Cortex of kidney (tissue), 1 donor: ENCODE data around the gene MRM1.
A peak's percentile ranks its signal among the peaks of the same experiment; 100 is the strongest.

Experiments
- DNase-seq: peaks from one replicate; lab custom pipeline; 2025; lab: John Stamatoyannopoulos, UW

MRM1 gene, protein sequence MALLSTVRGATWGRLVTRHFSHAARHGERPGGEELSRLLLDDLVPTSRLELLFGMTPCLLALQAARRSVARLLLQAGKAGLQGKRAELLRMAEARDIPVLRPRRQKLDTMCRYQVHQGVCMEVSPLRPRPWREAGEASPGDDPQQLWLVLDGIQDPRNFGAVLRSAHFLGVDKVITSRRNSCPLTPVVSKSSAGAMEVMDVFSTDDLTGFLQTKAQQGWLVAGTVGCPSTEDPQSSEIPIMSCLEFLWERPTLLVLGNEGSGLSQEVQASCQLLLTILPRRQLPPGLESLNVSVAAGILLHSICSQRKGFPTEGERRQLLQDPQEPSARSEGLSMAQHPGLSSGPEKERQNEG

DNA sequence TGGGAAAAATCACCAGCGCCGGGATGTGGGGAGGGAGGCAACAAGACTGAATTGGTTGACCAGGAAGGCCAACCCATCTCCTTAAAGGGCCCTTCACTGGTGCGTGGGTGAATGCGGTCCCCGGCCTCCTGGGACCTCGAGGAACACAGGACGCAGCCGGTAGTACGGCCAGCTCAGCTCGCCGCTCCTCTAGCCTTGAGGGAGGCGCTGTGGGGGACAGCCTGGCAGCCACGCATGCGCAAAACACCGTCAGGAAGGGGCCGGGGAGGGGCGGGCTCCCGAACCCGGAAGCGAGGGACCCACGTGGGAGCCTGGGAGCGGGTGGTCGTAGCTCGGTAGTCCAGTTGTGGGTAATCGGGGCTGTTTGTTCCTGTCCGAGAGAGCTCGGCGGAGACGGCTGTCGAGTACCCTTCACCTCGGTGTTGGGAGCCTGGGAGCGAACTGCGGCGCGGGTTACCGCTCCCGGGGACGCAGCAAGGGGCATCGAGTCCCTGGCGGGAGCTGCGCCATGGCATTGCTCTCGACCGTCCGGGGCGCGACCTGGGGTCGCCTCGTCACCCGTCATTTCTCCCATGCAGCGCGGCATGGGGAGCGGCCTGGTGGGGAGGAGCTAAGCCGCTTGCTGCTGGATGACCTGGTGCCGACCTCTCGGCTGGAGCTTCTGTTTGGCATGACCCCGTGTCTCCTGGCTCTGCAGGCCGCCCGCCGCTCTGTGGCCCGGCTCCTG lies at the start of gene MRM1:
Gene MRM1, plus strand, starts transcription at position 281 of the 727 bp plus-strand sequence. Its CDS starts 228 bp downstream, at position 509.
- no peak for DNase-seq

DNA sequence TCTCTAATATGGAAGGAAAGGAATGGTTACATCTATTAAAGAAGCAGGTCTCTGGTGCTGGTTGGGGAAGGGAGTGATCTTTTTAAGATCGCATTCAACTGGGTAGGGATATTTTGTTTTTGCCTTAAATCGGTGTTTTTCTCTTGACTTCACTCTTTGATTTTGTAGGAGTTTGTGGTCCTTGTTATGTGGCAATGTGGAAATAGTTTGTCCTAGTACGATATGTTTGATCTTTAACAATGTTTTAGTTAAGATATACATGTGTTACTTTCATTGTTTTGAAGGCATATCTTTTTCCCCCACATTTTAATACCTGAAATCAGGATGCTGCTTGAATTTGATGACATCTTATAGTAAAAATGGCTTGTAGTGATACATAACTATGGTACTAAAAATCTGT lies 47.9 kb upstream of the MRM1 start:
- no peak for DNase-seq

DNA sequence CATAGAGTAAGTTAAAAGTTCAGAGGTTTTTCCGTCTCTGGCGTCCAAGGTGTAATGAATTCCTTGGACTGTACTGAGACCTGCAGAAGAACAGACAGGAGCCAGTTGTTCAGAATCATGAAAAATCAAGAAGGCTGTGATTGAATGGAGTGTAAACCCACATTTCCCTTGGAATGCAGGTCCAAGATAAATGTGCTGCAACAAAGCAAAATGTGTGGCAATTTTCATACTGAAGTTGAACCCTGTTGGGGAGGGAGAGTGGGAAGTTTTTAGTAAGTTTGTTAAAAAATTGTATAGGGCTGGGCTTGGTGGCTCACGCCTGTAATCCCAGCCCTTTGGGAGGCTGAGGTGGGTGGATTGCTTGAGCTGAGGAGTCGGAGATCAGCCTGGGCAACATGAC lies 35.3 kb upstream of the MRM1 start:
- DNase-seq, result no peak

DNA sequence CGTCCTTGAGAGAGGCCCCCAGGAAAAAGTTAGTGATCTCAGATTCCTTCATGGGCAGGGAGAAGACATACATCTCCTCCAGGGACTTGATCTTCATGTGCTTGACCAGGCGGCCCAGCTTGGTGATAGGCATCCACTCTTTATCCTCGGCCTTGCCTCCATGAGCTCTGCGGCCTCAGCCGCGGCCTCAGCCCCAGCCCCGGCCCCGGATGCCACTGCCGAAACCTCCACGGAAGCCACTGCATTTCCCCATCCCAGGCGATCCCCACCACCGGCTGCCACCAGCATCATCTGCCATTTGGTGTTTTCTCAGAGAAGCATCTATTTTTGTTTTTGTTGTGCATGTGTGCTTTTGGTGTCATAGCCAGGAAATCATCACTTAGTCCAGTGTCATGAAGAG lies 26.4 kb upstream of the MRM1 start:
- no peak for DNase-seq

DNA sequence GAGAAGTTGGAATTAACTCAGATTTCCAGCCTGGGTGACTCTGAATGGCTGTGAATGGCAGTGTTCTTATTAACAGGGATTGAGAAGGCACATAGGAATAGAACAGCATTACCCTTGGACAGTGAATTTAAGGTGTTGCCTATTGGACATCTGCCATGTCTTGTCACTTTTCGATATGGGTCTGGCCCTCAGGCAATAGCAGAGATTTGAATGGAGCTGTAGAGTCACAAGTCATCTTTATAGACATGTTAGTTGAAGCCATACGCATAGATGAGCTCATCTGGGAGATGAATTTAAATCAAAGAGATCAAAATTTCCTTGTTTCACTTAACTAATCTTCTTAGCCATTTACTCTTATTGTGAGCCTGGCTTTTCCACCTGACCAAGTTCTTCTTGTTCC lies 24.6 kb upstream of the MRM1 start:
- DNase-seq, result no peak

DNA sequence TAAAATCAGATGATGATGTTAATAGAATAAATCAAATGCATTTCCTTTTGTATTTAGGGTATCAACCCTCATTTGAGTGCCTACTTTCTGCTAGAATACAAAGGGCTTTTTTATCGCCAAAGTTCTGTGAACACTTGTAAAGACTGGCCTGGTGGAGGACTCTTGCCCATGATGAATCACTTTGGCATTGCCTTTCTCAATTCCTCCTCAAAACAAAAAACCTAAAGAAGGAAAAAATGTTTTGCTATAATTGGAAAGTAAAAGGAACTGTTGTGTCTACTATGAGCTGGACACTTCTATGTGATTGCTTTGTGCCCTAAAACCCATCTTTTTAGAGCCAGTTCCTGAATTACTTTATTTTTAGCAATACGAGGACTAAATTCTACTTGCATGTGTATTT lies 22.7 kb upstream of the MRM1 start:
- no peak for DNase-seq

DNA sequence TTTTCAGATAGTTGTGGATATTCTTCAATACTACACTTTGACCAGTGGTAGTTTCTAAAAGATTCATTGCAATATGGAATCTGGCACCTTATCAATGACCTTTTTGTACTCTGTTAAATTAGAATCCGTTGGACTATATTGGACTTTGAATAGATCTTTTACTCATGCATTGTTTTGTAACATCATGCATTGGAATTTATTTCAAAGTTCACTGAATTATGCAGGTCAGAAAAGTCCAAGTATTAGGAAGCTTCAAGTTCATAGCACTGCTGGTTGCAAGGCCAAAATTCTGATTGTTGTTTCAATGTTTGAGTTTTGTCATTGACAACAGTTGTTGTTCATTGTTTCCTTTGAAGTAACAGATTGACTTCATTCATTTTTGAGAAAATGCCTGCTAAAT lies 17.6 kb upstream of the MRM1 start:
- DNase-seq, result no peak

DNA sequence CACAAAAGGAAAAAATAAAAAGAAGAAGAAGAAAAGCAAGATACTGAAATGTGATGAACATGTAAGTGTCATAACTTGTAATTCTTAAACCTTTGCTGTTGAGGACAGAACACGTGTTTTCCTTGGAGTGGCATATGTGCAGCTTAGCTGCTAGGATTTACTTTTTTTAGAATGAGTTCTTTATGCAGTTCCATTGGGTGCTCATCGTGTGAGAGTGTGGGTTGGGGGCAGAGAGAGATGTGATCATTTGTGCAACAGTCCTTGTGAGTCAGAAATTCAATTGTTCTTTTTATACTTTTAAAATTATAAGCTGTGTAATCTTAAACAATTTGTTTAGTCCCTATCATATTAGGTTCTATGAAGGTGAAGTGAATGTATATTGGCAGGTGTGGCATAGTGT lies 15.2 kb upstream of the MRM1 start:
- DNase-seq, result no peak

DNA sequence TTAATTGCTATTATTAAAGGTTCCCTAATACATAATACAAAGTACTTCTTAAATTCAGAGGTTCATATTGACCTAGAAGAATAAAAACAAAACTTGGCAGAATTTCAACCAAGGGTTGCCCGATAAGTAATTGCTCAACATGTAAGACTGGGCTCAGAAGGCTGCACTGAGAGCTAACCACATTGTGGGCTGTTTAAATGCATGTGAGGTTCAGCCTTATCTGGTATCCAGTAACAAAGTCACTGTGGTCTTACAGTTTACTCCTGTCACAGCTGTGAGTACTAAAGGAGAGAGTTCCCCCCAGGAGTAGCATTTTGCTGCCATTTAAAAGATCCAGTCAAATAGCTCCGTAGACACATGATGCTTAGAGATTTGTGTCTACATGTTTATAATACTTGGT lies 11.3 kb upstream of the MRM1 start:
- DNase-seq, result no peak

DNA sequence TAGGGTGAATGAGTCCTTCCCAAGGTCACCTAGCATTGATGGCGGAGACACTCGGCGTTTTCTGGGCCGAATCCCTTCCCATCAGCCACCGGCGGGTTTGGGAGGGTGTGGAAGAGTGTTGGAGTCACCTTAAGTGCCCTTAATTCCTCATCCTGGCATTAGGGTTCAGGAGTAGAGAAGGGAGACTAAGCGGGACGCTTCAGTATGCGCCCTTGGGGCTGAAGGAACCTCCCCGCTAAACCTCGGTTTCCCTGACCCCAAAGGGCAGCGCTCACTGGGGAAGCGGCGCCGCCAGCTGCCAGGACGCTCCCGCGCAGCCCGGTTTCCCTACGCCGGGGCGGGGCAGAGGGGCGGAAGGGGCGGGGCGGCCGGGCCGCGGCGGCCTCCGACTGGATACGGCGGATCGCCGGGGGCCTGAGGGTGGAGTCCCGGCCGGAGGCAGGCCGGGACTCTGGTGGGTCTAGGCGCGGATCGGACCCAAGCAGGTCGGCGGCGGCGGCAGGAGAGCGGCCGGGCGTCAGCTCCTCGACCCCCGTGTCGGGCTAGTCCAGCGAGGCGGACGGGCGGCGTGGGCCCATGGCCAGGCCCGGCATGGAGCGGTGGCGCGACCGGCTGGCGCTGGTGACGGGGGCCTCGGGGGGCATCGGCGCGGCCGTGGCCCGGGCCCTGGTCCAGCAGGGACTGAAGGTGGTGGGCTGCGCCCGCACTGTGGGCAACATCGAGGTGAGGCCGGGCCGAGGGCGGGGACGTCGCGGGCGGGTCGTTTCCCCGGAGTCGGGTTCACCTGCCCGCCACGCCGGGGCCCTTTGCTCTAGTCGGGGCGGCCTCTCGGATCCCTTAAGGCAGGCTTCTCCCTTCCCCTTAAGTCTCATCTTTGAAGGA lies 9.7 kb upstream of the MRM1 start, which contains the start of gene DHRS11:
Gene DHRS11, plus strand, starts transcription at position 446 of the 882 bp plus-strand sequence. Its CDS starts 131 bp downstream, at position 577.
- DNase-seq, result peak; percentile 57

DNA sequence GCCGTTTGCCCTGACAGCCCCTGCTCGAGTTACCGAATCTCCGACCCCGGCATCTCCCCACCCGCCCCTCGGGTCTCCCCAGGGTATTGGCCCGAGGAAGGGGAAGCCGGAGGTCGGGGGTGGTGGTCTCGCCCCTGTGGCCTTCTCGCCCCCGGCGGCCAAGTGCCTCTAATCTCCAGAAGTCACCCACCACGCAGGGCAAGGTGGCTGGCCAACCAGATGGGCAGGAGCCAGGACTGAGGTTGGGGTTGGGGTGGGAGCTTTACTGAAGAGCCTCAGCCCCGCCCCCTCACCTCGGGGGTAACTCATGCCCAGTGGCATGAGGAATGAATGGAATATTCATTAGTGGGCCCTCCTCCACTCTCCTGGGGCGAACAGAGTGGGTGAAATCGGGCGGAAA lies 9.1 kb upstream of the MRM1 start:
- no peak for DNase-seq

DNA sequence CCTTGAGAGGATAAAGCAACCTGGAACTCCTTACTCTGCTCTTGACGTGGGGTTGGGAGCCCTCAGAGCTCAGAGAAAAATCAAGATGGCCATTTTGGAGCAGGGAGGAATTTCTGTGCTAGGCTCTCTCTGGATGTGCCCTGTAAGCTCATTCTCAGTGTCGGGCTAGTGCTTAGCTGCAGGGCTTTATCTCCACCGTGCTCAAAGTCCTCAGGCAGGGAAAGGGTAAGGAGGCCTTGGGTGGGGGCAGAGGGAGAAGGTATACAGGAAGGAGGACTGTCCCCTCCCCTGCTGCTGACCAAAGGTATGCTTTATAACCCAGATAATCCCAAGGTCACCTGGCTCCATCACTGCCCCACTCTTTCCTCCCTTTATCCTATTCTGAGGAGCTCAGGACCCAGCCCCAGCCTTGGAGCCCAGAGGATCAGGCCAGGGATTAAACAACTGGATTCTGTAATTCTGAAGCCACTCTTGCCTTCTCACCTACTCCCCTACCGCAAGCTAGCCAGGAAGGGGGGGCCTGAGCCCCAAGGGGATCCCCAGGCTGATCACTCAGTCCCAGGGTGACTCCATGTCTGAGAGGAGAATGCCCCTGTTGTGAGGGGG lies 8.6 kb upstream of the MRM1 start:
- DNase-seq, result no peak

DNA sequence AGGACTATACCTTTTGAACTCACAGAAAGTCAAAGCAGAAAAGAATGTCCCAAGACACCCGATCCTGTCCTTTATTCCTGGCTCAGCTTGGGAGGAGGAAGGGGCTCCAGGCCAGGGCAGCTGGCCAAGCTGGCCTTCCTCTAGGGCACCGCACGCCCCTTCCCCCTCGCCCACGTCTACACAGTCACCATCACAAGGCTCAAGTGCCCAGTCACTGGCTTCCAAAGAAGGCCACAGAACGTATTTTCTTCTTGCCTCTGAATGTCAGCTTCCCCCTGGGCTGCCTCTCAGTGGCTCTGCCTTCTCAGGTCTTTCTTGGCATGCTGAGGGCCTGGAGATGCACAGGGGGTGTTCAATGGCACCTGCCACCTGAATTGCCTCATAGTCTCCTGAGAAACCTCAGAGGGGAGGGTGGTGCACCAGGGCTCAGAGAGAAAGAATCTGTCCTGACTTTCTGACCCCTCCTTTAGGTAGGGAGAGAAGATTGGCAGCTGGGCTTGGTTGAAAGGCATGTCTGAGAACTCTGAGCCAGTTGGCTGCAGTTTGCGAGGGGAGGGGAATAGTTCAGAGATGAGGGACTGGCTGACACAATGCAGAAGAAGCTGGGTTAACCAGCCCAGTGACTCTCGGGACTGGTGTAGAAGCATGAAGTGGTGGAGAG lies 7.6 kb upstream of the MRM1 start:
- DNase-seq, result no peak

DNA sequence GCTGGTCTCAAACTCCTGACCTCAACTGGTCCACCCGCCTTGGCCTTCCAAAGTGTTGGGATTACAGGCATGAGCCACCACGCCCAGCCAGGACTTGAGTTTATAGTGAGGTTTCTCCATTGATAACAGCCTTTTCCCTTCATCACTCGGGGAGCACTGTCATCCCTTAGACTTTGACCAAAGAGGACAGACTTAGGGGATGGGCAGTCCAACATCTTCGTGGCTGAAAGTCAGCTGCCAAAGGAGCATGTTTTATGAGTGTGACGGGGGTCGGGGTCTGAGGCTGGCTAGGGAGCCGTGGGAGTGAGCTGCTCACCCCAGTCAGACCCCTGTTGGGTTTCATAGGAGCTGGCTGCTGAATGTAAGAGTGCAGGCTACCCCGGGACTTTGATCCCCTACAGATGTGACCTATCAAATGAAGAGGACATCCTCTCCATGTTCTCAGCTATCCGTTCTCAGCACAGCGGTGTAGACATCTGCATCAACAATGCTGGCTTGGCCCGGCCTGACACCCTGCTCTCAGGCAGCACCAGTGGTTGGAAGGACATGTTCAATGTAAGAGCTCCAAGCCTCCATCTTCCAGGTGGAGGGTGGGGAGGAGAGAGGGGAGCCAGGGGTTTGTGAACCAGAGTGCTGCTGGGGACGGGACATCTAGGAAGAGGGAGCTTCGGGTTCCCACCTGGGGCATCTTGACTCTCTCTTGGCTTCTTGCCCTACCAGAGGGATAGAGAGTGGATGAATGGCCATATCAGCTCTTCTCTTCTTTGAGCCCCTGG lies 6.6 kb upstream of the MRM1 start:
- DNase-seq, result no peak

DNA sequence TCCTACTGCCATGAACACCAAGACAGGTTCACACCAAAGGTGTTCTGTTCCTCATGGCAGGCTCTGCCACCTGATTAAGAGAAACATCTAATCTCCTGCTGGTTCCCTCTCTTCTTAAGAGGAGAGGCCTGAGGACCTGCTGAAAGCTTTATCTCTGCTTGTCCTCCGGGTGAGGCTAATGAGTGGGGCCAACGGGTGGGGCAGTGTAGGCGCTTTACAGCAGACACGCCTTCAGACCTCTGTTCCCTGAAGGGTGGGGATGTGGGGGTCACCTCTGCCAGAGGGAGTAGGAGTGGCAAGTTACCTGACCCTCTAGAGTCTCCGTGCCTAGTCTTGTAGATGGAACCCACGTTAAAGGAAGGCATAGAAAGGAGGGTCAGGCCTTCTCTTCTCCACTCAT lies 4.2 kb upstream of the MRM1 start:
- DNase-seq, result no peak

DNA sequence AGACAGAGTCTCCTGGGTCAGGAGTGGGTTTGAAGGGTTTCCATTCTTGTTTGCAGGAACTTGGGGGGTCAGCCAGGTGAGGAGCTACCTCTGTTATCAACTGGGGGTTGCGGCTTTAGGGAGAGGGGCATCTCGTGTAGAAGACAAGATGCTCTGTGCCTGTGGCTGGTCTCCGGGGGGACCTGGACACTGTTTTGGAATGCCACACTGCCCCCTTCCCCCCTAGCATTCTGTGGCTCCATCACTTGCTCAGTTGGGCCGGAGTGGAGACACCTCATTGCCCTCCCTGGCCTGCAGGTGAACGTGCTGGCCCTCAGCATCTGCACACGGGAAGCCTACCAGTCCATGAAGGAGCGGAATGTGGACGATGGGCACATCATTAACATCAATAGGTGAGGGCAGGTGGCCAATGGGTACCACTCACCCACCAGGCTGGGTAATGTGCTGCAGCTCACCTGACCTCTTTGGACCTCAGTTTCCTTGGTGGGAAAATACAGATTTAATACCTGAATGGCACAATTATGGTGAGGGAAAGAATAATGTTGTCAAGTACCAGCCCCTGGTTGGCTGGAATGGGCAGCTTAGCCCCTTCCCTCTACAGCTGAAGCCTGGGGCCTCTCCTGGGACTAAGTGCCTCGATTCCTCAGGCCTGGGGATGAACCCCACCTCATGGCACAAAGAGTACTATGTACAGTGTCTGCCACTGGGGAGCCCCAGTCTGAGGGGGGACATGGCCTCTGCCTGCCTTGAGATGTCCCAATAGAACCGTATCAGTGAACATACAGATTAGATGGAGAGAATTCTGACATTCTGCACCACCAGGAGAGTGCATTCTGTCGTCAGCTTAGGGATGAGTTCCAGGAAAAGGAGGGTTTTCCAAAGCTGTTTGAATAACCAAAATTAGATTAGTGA lies 3.3 kb upstream of the MRM1 start:
- no peak for DNase-seq

DNA sequence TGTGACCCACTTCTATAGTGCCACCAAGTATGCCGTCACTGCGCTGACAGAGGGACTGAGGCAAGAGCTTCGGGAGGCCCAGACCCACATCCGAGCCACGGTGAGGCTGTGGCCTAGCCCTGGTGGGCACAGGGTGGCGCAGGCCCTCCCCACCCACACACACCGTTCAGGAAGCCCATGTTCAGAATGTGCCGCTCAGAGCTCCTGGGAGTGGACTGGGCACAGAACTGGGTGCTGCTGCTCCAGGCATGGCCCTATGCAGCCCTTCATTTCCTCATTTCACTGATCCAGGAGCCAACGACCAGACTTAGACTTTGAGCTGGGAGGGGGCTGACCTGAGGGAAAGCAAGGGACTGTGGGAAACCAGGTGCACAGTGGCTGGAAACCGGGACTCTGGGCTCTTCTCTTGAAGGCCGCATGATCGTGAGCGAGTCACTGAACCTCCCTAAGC lies 2.4 kb upstream of the MRM1 start:
- DNase-seq, result no peak

DNA sequence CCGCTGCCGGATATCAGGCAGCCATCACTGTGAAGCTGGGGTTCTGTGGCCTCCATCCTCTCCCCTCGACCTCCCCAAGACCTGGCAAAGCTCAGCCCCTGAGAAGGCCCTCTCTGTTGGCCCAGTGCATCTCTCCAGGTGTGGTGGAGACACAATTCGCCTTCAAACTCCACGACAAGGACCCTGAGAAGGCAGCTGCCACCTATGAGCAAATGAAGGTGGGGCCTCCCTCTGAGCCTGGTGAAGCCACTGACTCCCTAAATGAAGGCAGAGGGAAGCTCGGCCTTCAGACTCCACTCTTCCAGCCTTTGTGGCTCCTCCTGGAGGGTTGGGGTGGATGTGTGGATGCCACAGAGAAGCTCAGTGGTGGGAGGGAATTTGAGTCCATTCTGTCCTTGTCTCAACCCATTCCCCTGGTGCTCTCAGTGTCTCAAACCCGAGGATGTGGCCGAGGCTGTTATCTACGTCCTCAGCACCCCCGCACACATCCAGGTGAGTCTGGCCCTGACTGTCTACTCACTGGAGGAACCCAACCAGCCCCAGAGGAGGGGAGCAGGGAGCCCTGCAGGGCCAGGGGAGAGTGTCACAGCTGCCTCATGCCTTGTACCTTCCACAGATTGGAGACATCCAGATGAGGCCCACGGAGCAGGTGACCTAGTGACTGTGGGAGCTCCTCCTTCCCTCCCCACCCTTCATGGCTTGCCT lies 1.7 kb upstream of the MRM1 start:
- DNase-seq, result no peak

DNA sequence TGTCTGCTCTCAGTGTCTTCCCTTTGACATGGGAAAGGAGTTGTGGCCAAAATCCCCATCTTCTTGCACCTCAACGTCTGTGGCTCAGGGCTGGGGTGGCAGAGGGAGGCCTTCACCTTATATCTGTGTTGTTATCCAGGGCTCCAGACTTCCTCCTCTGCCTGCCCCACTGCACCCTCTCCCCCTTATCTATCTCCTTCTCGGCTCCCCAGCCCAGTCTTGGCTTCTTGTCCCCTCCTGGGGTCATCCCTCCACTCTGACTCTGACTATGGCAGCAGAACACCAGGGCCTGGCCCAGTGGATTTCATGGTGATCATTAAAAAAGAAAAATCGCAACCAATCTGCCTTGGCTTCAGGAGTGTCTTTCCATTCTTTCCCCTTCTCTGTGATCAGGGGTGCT lies 918 bp upstream of the MRM1 start:
- no peak for DNase-seq
